ENCODE measurements around the gene MACF1.
"Not testable (repeated sequence)": the region's sequence is repeated elsewhere in the genome, so short reads cannot be mapped to it uniquely, and the experiment has no call there.

The MACF1 gene

DNA sequence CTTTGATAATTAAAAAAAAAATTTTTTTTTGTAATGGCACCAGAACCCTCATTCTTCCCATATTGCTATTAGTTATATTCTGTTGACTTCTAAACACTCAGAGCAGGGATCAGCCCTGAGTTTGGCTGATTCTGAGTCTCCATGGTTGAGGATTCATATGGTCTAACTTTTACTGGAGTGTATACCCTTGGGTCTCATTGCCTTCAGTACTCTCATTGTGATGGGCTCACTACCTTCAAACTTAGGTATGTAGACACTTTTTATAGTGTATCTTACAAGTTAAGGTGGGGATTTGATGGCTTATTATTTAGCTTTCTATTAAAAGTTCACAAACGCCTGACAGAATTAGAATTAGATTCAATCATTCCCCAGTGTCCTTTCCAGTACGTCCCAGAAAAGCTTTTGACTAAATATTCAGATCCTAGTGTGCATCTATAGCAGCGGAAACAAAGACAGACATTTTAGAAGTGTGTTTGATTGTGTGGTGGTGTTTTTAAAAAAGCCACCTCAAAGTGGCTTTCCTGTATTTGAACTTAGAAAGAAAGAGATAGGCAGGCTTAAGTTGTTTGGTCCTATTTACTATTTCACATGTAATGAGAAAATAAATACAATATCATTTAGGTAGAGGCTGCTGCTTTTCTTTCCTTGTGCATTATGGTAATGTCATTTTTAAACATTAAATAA lies 1.4 kb downstream of the MACF1 start:
- Histone ChIP-seq H3K4me1 (ENCODE audit: insufficient read depth, low read length) (peaks cover 23% of the 10 kb centered on the region), H3K27me3 (ENCODE audit: insufficient read depth, low read length) (no peaks in the 10 kb centered on the region), H3K27ac (ENCODE audit: low read length) (no peak overlapping the region), H3K4me3 (ENCODE audit: low read length) (no peak overlapping the region), H3K9me3 (ENCODE audit: insufficient read depth, low read depth, low read length) (no peaks in the 10 kb centered on the region), H3K9ac (ENCODE audit: low read depth, low read length) (peak overlapping the region; percentile 54; the same call in 1 of the 2 replicates), H3K36me3 (ENCODE audit: insufficient read depth, low read depth, low read length) (no peaks in the 10 kb centered on the region)

- not testable (repeated sequence) for H3K27me3 ChIP-seq (ENCODE audit: insufficient read depth, low read length); H3K9ac ChIP-seq (ENCODE audit: low read depth, low read length); H3K27ac ChIP-seq (ENCODE audit: low read length); H3K36me3 ChIP-seq (ENCODE audit: insufficient read depth, low read depth, low read length); H3K4me3 ChIP-seq (ENCODE audit: low read length); H3K9me3 ChIP-seq (ENCODE audit: insufficient read depth, low read depth, low read length)
- H3K4me1 ChIP-seq (ENCODE audit: insufficient read depth, low read length), result peaks cover 32% of the 10 kb centered on the region
Observed at GRCh38 chr1:39208360-39208759, 3.9 kb downstream of the MACF1 start.

- H3K36me3 ChIP-seq (ENCODE audit: insufficient read depth, low read depth, low read length), result no peaks in the 10 kb centered on the region
- H3K4me1 ChIP-seq (ENCODE audit: insufficient read depth, low read length), result peaks cover 36% of the 10 kb centered on the region
- H3K4me3 ChIP-seq (ENCODE audit: low read length), result no peak overlapping the region
- H3K27ac ChIP-seq (ENCODE audit: low read length), result no peak overlapping the region
- no peak overlapping the region for H3K9ac ChIP-seq (ENCODE audit: low read depth, low read length)
- no peaks in the 10 kb centered on the region for H3K9me3 ChIP-seq (ENCODE audit: insufficient read depth, low read depth, low read length)
- H3K27me3 ChIP-seq (ENCODE audit: insufficient read depth, low read length), result no peaks in the 10 kb centered on the region
Observed at GRCh38 chr1:39210649-39211048, 6.2 kb downstream of the MACF1 start.

GRCh38 chr1:39212499-39212898 lies 8.0 kb downstream of the MACF1 start:
- no peak overlapping the region for H3K27ac ChIP-seq (ENCODE audit: low read length)
- no peak overlapping the region for H3K4me3 ChIP-seq (ENCODE audit: low read length)
- H3K4me1 ChIP-seq (ENCODE audit: insufficient read depth, low read length), result peaks cover 36% of the 10 kb centered on the region
- H3K9ac ChIP-seq (ENCODE audit: low read depth, low read length), result no peak overlapping the region
- H3K9me3 ChIP-seq (ENCODE audit: insufficient read depth, low read depth, low read length), result no peaks in the 10 kb centered on the region
- no peaks in the 10 kb centered on the region for H3K27me3 ChIP-seq (ENCODE audit: insufficient read depth, low read length)
- H3K36me3 ChIP-seq (ENCODE audit: insufficient read depth, low read depth, low read length), result no peaks in the 10 kb centered on the region

- Histone ChIP-seq H3K27me3 (ENCODE audit: insufficient read depth, low read length) (no peaks in the 10 kb centered on the region), H3K9me3 (ENCODE audit: insufficient read depth, low read depth, low read length) (no peaks in the 10 kb centered on the region), H3K36me3 (ENCODE audit: insufficient read depth, low read depth, low read length) (no peaks in the 10 kb centered on the region), H3K4me3 (ENCODE audit: low read length) (no peak overlapping the region), H3K27ac (ENCODE audit: low read length) (no peak overlapping the region), H3K4me1 (ENCODE audit: insufficient read depth, low read length) (peaks cover 36% of the 10 kb centered on the region), H3K9ac (ENCODE audit: low read depth, low read length) (no peak overlapping the region)
Observed at GRCh38 chr1:39213511-39214002, 9.1 kb downstream of the MACF1 start.

GRCh38 chr1:39214021-39214713 lies 9.7 kb downstream of the MACF1 start:
- Histone ChIP-seq H3K27ac (ENCODE audit: low read length) (no peak overlapping the region), H3K9me3 (ENCODE audit: insufficient read depth, low read depth, low read length) (no peaks in the 10 kb centered on the region), H3K27me3 (ENCODE audit: insufficient read depth, low read length) (no peaks in the 10 kb centered on the region), H3K9ac (ENCODE audit: low read depth, low read length) (peak overlapping the region; percentile 7; the same call in 1 of the 2 replicates), H3K36me3 (ENCODE audit: insufficient read depth, low read depth, low read length) (no peaks in the 10 kb centered on the region), H3K4me1 (ENCODE audit: insufficient read depth, low read length) (peaks cover 36% of the 10 kb centered on the region), H3K4me3 (ENCODE audit: low read length) (no peak overlapping the region)

DNA sequence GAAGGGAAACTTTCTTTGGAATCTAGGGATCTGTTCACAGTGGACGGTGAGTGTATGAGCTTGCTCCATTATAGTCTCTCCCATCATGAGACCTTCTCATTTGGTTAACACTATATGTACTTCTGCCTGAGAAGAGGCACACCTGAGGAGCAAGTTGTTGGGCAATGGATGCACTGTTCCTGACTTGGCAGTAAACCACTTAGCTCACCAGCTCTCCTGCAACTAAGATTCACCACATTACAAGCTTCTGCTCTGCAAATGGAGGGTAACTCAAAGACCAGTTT lies 10.2 kb downstream of the MACF1 start:
- H3K27ac ChIP-seq (ENCODE audit: low read length), result no peak overlapping the region

DNA sequence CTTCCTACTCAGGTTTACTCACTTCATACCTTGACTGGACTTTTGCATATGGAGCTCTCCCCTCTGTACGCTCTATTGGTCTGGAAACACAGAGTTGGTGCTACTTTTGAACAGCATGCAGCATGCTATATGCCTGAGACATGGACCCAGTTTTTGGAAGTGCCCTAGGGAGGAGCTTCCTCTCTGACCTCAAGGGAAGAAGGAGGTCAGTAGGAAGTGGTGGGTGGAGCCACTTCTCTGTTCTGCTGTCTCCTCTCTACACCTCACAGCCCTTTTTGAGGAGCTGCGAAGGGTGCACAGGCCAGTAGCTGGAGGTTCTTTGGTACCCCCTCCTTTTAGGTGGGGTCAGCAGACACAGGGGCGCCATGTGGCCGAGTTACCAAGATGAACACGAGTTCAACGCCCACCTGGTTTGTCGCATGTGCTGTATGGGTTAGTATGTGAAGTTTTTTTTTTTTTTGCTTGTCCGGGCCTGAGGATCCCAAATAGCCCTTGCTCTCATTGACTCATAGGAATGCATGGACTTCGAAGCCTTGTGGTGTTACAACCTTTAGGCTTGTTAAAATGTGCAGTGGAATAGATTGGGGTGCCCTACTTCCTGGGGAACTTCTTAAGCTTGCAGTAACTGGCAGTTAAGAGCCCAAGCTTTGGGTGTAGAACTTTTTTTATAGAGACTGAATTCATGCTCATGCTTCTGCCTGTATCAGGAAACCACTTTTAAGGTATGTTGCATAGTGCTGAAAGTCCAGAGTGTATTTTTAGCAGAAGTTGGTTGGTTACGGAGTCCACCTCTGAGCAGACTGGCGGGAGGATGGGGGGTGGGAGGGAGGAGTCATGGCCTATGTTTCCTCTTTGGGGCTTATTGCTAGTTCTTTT lies 10.7 kb downstream of the MACF1 start:
- no peaks in the 10 kb centered on the region for H3K36me3 ChIP-seq (ENCODE audit: insufficient read depth, low read depth, low read length)
- H3K27me3 ChIP-seq (ENCODE audit: insufficient read depth, low read length), result no peaks in the 10 kb centered on the region
- peaks cover 36% of the 10 kb centered on the region for H3K4me1 ChIP-seq (ENCODE audit: insufficient read depth, low read length)
- H3K4me3 ChIP-seq (ENCODE audit: low read length), result no peak overlapping the region
- H3K9ac ChIP-seq (ENCODE audit: low read depth, low read length), result peak overlapping the region; percentile 7; the same call in 1 of the 2 replicates
- H3K27ac ChIP-seq (ENCODE audit: low read length), result no peak overlapping the region
- H3K9me3 ChIP-seq (ENCODE audit: insufficient read depth, low read depth, low read length), result no peaks in the 10 kb centered on the region

More for the DNA sequence above, 10.2 kb downstream of the MACF1 start:
- Histone ChIP-seq H3K27me3 (ENCODE audit: insufficient read depth, low read length) (no peaks in the 10 kb centered on the region), H3K4me3 (ENCODE audit: low read length) (no peak overlapping the region), H3K4me1 (ENCODE audit: insufficient read depth, low read length) (peaks cover 36% of the 10 kb centered on the region), H3K9ac (ENCODE audit: low read depth, low read length) (peak overlapping the region; percentile 7; the same call in 1 of the 2 replicates), H3K9me3 (ENCODE audit: insufficient read depth, low read depth, low read length) (no peaks in the 10 kb centered on the region), H3K36me3 (ENCODE audit: insufficient read depth, low read depth, low read length) (no peaks in the 10 kb centered on the region)

- no peak overlapping the region for H3K9ac ChIP-seq (ENCODE audit: low read depth, low read length)
- H3K4me3 ChIP-seq (ENCODE audit: low read length), result no peak overlapping the region
- peaks cover 47% of the 10 kb centered on the region for H3K4me1 ChIP-seq (ENCODE audit: insufficient read depth, low read length)
Observed at GRCh38 chr1:39216771-39217170, 12.3 kb downstream of the MACF1 start.

DNA sequence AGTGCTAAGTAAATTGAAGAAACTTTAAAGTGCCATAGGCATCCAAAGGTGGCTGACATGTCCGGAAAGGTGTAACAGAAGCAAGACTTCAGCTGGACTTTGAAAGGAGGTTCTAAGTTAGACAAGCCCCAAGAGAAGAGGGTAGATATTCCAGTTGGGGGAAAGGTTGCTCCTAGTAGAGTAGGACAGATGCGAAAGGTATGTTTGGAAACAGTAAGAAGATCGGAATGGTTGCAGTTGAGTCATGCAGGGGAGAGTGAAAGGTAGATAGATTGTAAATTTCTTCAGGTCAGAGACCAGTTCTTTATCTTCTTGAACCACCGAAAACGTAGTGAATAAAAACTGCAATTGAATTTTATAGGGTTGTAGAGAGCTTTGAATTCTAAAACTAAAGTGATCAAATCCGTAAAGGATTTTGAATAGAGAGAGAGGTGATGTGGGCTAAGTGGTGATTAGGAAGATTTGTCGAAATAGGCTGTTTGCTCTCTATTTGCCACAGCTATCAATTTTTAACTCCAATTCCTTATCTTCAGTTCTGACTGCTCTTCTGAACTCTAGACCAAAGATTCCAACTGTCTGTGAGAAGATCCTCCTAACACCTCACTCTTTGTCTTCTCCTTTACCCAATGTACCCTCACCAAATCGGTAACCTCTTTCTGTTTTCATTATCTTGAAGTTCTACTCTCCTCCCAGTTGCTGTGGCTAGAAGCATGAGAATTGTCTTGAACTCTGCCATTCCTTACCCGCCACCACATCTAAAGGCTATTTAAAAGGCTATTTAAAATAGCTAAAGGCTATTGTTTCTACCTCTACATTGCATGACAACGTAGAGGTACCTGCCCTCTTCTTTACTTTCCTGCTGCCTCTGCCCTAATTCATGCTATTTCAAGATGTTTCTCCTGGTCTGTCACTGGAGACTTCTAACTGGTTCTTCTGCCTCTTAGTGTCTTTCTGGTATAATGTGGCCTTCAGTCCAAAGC lies 16.7 kb downstream of the MACF1 start:
- H3K4me1 ChIP-seq (ENCODE audit: insufficient read depth, low read length), result peaks cover 14% of the 10 kb centered on the region
- no peaks in the 10 kb centered on the region for H3K9me3 ChIP-seq (ENCODE audit: insufficient read depth, low read depth, low read length)
- peak overlapping the region; percentile 3; the same call in 1 of the 2 replicates for H3K9ac ChIP-seq (ENCODE audit: low read depth, low read length)
- no peaks in the 10 kb centered on the region for H3K36me3 ChIP-seq (ENCODE audit: insufficient read depth, low read depth, low read length)
- H3K27me3 ChIP-seq (ENCODE audit: insufficient read depth, low read length), result no peaks in the 10 kb centered on the region
- H3K27ac ChIP-seq (ENCODE audit: low read length), result no peak overlapping the region
- peak overlapping the region; percentile 46 for H3K4me3 ChIP-seq (ENCODE audit: low read length)

More at GRCh38 chr1:39216771-39217170, 12.3 kb downstream of the MACF1 start:
- Histone ChIP-seq H3K9me3 (ENCODE audit: insufficient read depth, low read depth, low read length) (no peaks in the 10 kb centered on the region), H3K36me3 (ENCODE audit: insufficient read depth, low read depth, low read length) (no peaks in the 10 kb centered on the region), H3K27me3 (ENCODE audit: insufficient read depth, low read length) (no peaks in the 10 kb centered on the region), H3K27ac (ENCODE audit: low read length) (no peak overlapping the region)
